H1 (cell line): ENCODE measurements around the gene WTIP. TPM values are rescaled to one million over a fixed set of nuclear protein-coding genes. Genes with fewer than 3 reads are reported as not detected.

ENCODE experiments used
- CBX8 ChIP-seq: fragments of 300-800, 300-1000 bp; sonication (generic); IDR thresholded peaks from 2 replicates; pipeline ENCODE4 v1.7.1; 2016; ENCODE audit warnings: low read depth, low read length, borderline replicate concordance
- CEBPB ChIP-seq: IDR thresholded peaks from 2 replicates; pipeline ENCODE4 v1.6.1; 2012; ENCODE audit warnings: low read depth, low read length
- polyA plus RNA-seq, 7 experiments: library from polyadenylated mRNA; depleted of rRNA in 3 of 7; stranded (reverse) in 5 of 7; unstranded in 2 of 7; fragments of >200 nt in 5 of 7; fragments of 200-250 nt in 2 of 7; gene quantifications; 1 replicate in 5 of 7; 2 replicates in 1 of 7; 4 replicates in 1 of 7; pipeline versions ENCODE4 v1.2.1 to v1.2.3, GENCODE V29; 2011 to 2013; ENCODE audit warnings: missing spikeins in 2 of 7, mixed read lengths in 2 of 7
- total RNA-seq: library from RNA; stranded (reverse); fragmentation: NEBNext Ultra II Directional; extraction: Animal tissue kit (Norgen Biotek cat#: 25700); gene quantifications from 2 replicates; pipeline ENCODE4 v1.2.1, GENCODE V29; 2021

WTIP gene
- total and polyA plus RNA-seq, 2 of the 8 experiments (the other 6 are each of a cell fraction or from before 2014, with no cell fraction given), result 8.7 to 15.4 TPM

DNA sequence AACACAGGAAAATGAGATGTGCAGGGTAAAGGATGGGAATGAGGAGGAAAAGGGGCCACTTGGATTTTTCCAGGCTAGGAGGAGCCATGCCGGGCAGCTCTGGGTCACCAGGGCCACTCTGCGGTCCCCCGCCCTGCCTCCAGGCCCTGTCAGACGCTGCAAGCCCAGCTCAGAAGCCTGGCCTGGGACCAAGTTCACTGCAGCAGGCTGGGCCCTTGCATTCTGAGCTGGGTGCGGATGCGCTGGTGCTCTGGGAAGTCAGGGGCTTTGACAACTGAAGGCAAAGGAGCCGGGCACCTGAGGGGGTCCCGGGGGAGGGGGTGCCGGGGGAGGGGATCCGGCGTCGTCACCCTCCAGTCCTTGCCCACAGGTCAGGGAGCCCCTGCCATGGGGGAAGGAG lies 77.5 kb downstream of the WTIP start (continued):
- TF ChIP-seq CBX8 (no peak), CEBPB (no peak)
- TF ChIP-seq, all 59 proteins: peak for 0
